HepG2 (cell line): ENCODE measurements around the gene AP4E1. TPM values are rescaled to one million over a fixed set of nuclear protein-coding genes. Genes with fewer than 3 reads are reported as not detected.

Experiments used
- ATF7 ChIP-seq, 2 experiments: fragments of 450-650 bp in 1 of 2; sonication (generic) in 1 of 2; formaldehyde crosslinking in 1 of 2; IDR thresholded peaks; 2 replicates each; pipeline versions ENCODE4 v1.4.0 to v1.6.1; 2016 to 2020; ENCODE audit warnings: antibody characterized with exemption in 1 of 2, mild to moderate bottlenecking in 1 of 2, missing genetic modification reagents in 1 of 2
- CBX2 ChIP-seq, 2 experiments: fragments of 200-600 bp in 1 of 2; sonication (generic); formaldehyde crosslinking in 1 of 2; IDR thresholded peaks; 2 replicates each; pipeline versions ENCODE4 v1.7.0 to v1.8.1; 2018 to 2022; ENCODE audit warnings: low read depth in 2 of 2, low read length in 1 of 2, mild to moderate bottlenecking in 1 of 2, missing genetic modification reagents in 1 of 2
- GZF1 ChIP-seq: sonication (generic); formaldehyde crosslinking; IDR thresholded peaks from 2 replicates; pipeline ENCODE4 v1.5.1; 2020; ENCODE audit warnings: mild to moderate bottlenecking, missing genetic modification reagents
- HDAC2 ChIP-seq: sonication (generic); formaldehyde crosslinking; IDR thresholded peaks from 2 replicates; pipeline ENCODE4 v1.4.0; 2020; ENCODE audit warnings: missing genetic modification reagents
- KDM5B ChIP-seq: sonication (generic); formaldehyde crosslinking; IDR thresholded peaks from 2 replicates; pipeline ENCODE4 v1.4.0; 2020; ENCODE audit warnings: missing genetic modification reagents, mild to moderate bottlenecking, borderline replicate concordance
- MED13 ChIP-seq: sonication (generic); formaldehyde crosslinking; IDR thresholded peaks from 2 replicates; pipeline ENCODE4 v1.5.0; 2020; ENCODE audit warnings: missing genetic modification reagents
- MTF2 ChIP-seq: sonication (generic); formaldehyde crosslinking; IDR thresholded peaks from 2 replicates; pipeline ENCODE4 v1.5.0; 2020; ENCODE audit warnings: missing genetic modification reagents, borderline replicate concordance
- NCOR1 ChIP-seq: fragments of 200-600 bp; sonication (generic); IDR thresholded peaks from 2 replicates; pipeline ENCODE4 v1.7.0; 2017; ENCODE audit warnings: antibody characterized with exemption, low read length, borderline replicate concordance
- NFRKB ChIP-seq: fragments of 450-650 bp; IDR thresholded peaks from 2 replicates; pipeline ENCODE4 v1.6.1; 2017
- PHF8 ChIP-seq: sonication (generic); formaldehyde crosslinking; IDR thresholded peaks from 2 replicates; pipeline ENCODE4 v1.5.0; 2020; ENCODE audit warnings: missing genetic modification reagents
- SNAPC2 ChIP-seq: sonication (generic); formaldehyde crosslinking; IDR thresholded peaks from 2 replicates; pipeline ENCODE4 v1.8.1; 2022; ENCODE audit warnings: mild to moderate bottlenecking, missing genetic modification reagents
- SNRNP70 ChIP-seq: fragments of 200-400 bp; formaldehyde crosslinking; IDR thresholded peaks from 2 replicates; pipeline ENCODE4 v1.6.1; 2017; ENCODE audit warnings: mild to moderate bottlenecking, low read depth, low read length, moderate library complexity
- SP1 ChIP-seq, 2 experiments: fragments of 450-650 bp in 1 of 2; sonication (generic) in 1 of 2; formaldehyde crosslinking in 1 of 2; IDR thresholded peaks; 2 replicates each; pipeline versions ENCODE4 v1.4.0 to v1.6.1; 2016 to 2020; ENCODE audit warnings: missing genetic modification reagents in 1 of 2
- STAT5B ChIP-seq: sonication (generic); formaldehyde crosslinking; IDR thresholded peaks from 2 replicates; pipeline ENCODE4 v1.4.0; 2020; ENCODE audit warnings: missing genetic modification reagents
- TCF7L2 ChIP-seq: IDR thresholded peaks from 2 replicates; pipeline ENCODE4 v1.6.1; 2011; ENCODE audit warnings: mild to moderate bottlenecking, low read depth, low read length, moderate library complexity
- TP53 ChIP-seq: sonication (generic); formaldehyde crosslinking; conservative IDR thresholded peaks from 2 replicates; pipeline ENCODE4 v1.4.0; 2020; ENCODE audit warnings: missing genetic modification reagents
- ZFP82 ChIP-seq: sonication (generic); formaldehyde crosslinking; IDR thresholded peaks from 2 replicates; pipeline ENCODE4 v1.5.1; 2020; ENCODE audit warnings: mild to moderate bottlenecking, missing genetic modification reagents, borderline replicate concordance
- ZFX ChIP-seq: sonication (generic); formaldehyde crosslinking; IDR thresholded peaks from 2 replicates; pipeline ENCODE4 v1.4.0; 2020; ENCODE audit warnings: mild to moderate bottlenecking, low read depth, missing genetic modification reagents, moderate library complexity
- ZKSCAN5 ChIP-seq: sonication (generic); formaldehyde crosslinking; IDR thresholded peaks from 2 replicates; pipeline ENCODE4 v1.5.1; 2020; ENCODE audit warnings: mild to moderate bottlenecking, missing genetic modification reagents
- ZNF44 ChIP-seq: sonication (generic); formaldehyde crosslinking; IDR thresholded peaks from 2 replicates; pipeline ENCODE4 v1.5.1; 2020; ENCODE audit warnings: mild to moderate bottlenecking, missing genetic modification reagents
- ZNF569 ChIP-seq: sonication (generic); formaldehyde crosslinking; IDR thresholded peaks from 2 replicates; pipeline ENCODE4 v1.5.0; 2020; ENCODE audit warnings: mild to moderate bottlenecking, missing genetic modification reagents, moderate library complexity, borderline replicate concordance
- ZNF670 ChIP-seq: sonication (generic); formaldehyde crosslinking; IDR thresholded peaks from 2 replicates; pipeline ENCODE4 v1.8.0; 2022; ENCODE audit warnings: mild to moderate bottlenecking, missing genetic modification reagents, borderline replicate concordance
- polyA plus RNA-seq, 8 experiments: library from polyadenylated mRNA; depleted of rRNA in 3 of 8; stranded (reverse) in 7 of 8; unstranded in 1 of 8; fragments of >200 nt; fragmentation: Illumina TruSeq in 4 of 8; extraction: Trizol in 4 of 8; gene quantifications; 2 replicates each; pipeline versions ENCODE4 v1.2.1 to v1.2.3, GENCODE V29; 2011 to 2016; ENCODE audit warnings: low read depth in 4 of 8, missing spikeins in 1 of 8, mixed read lengths in 1 of 8; ENCODE audit not compliant: insufficient read depth in 1 of 8
- total RNA-seq, 5 experiments: library from RNA; depleted of rRNA; stranded (reverse); fragments of >200 nt; fragmentation: Illumina TruSeq; extraction: Trizol; gene quantifications; 2 replicates each; pipeline ENCODE4 v1.2.3, GENCODE V29; 2016; ENCODE audit warnings: low read depth in 1 of 5
- TF ChIP-seq, protein P1 (sequence below): sonication (generic); formaldehyde crosslinking; IDR thresholded peaks from 2 replicates; pipeline ENCODE4 v1.5.0; 2020; ENCODE audit warnings: mild to moderate bottlenecking, missing genetic modification reagents, moderate library complexity
- TF ChIP-seq, protein P2 (sequence below): sonication (generic); formaldehyde crosslinking; IDR thresholded peaks from 2 replicates; pipeline ENCODE4 v1.5.1; 2020; ENCODE audit warnings: mild to moderate bottlenecking, missing genetic modification reagents, moderate library complexity

The AP4E1 gene
- total and polyA plus RNA-seq, 2 of the 13 experiments (the other 11 are each of a cell fraction or from before 2014, with no cell fraction given): 2.2 to 7.8 TPM

DNA sequence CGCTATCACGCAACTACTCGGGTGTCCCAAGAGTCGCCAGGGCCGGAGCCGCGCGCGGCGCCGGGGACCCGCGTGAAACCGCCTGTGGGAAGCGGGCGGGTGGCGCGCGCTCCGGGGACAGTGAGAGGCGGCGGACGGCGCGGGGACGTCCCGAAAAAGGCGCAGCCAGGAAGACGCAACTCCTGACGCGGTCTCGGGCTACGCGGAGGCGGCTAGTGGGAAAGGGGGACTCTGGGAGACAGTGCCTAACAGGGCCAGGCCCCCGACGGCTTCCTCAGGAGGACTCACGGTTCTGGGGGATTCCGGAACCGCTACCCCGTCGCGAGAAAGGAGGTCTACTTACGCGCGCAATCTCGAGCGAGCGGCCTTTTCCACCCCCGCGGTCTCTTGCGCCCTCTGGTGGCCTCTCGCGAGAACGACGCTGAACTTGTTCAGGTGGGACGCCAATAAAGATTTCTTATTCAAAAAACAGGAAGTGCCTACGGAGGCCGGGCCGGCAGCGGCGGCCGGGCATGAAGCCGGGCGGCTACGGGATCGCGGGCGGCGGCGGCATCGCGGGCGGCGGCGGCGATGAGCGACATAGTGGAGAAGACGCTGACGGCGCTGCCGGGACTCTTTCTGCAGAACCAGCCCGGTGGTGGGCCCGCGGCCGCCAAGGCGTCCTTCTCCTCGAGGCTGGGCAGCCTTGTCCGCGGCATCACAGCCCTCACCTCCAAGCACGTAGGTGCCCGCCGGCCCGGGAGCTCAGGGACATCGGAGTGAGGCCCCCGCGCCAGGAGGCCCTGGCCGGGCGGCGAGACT lies at the start of gene AP4E1 (continued):
- TF ChIP-seq ZFP82 (CRISPR knock-in tag) (peak; percentile 74), MTF2 (CRISPR knock-in tag) (no peak), SNAPC2 (no peak), SP1 (IDR thresholded peaks at IDR 0.05) (no peak), SP1 (CRISPR knock-in tag; IDR thresholded peaks at IDR 0.05) (peak; percentile 43; the same call in 1 of the 2 replicates), ZNF569 (CRISPR knock-in tag) (no peak), TCF7L2 (no peak), SNRNP70 (no peak), ZNF670 (peak; percentile 85), ZFX (CRISPR knock-in tag) (peak; percentile 83), NFRKB (no peak), MED13 (CRISPR knock-in tag) (no peak), TP53 (0 out of 2 replicates have a peak, but pooled peaks have one; percentile 17), GZF1 (CRISPR knock-in tag) (no peak), STAT5B (CRISPR knock-in tag) (no peak; the same call in 1 of the 2 replicates), PHF8 (CRISPR knock-in tag) (peak; percentile 73), CBX2 (IDR thresholded peaks at IDR 0.05; ENCODE audit: low read depth, low read length) (no peak), CBX2 (CRISPR knock-in tag; IDR thresholded peaks at IDR 0.05; ENCODE audit: low read depth) (no peak), ZNF44 (CRISPR knock-in tag) (0 out of 2 replicates have a peak, but pooled peaks have one; percentile 64), KDM5B (CRISPR knock-in tag) (no peak; the same call in 1 of the 2 replicates), NCOR1 (no peak; the same call in 1 of the 2 replicates), ZKSCAN5 (CRISPR knock-in tag) (no peak), HDAC2 (CRISPR knock-in tag) (peak; percentile 55), ATF7 (IDR thresholded peaks at IDR 0.05) (no peak), ATF7 (CRISPR knock-in tag; IDR thresholded peaks at IDR 0.05) (no peak)
- TF ChIP-seq, protein P1, sequence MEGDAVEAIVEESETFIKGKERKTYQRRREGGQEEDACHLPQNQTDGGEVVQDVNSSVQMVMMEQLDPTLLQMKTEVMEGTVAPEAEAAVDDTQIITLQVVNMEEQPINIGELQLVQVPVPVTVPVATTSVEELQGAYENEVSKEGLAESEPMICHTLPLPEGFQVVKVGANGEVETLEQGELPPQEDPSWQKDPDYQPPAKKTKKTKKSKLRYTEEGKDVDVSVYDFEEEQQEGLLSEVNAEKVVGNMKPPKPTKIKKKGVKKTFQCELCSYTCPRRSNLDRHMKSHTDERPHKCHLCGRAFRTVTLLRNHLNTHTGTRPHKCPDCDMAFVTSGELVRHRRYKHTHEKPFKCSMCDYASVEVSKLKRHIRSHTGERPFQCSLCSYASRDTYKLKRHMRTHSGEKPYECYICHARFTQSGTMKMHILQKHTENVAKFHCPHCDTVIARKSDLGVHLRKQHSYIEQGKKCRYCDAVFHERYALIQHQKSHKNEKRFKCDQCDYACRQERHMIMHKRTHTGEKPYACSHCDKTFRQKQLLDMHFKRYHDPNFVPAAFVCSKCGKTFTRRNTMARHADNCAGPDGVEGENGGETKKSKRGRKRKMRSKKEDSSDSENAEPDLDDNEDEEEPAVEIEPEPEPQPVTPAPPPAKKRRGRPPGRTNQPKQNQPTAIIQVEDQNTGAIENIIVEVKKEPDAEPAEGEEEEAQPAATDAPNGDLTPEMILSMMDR: peak; percentile 94
- TF ChIP-seq, protein P2, sequence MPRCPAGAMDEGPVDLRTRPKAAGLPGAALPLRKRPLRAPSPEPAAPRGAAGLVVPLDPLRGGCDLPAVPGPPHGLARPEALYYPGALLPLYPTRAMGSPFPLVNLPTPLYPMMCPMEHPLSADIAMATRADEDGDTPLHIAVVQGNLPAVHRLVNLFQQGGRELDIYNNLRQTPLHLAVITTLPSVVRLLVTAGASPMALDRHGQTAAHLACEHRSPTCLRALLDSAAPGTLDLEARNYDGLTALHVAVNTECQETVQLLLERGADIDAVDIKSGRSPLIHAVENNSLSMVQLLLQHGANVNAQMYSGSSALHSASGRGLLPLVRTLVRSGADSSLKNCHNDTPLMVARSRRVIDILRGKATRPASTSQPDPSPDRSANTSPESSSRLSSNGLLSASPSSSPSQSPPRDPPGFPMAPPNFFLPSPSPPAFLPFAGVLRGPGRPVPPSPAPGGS (CRISPR knock-in tag): peak; percentile 69; the same call in 1 of the 2 replicates
